Endothelial cell (in vitro differentiated cells): ENCODE measurements around the gene KLHL26. TPM values are rescaled to one million over a fixed set of nuclear protein-coding genes. Genes with fewer than 3 reads are reported as not detected.

Source experiments
- DNase-seq: peaks from one replicate; pipeline ENCODE4 v3.0.0; 2021; ENCODE audit warnings: low spot score
- H3K27ac Mint-ChIP-seq: one replicate; pipeline ENCODE4 v1.8.0; 2021; ENCODE audit warnings: mixed read lengths, inconsistent platforms; ENCODE audit not compliant: unreplicated experiment
- H3K27me3 Mint-ChIP-seq: one replicate; pipeline ENCODE4 v1.8.0; 2021; ENCODE audit warnings: mild to moderate bottlenecking, moderate library complexity, mixed read lengths, inconsistent platforms; ENCODE audit not compliant: unreplicated experiment
- H3K36me3 Mint-ChIP-seq: one replicate; pipeline ENCODE4 v1.8.0; 2021; ENCODE audit warnings: mild to moderate bottlenecking, low read depth, mixed read lengths, inconsistent platforms; ENCODE audit not compliant: unreplicated experiment
- H3K4me1 Mint-ChIP-seq: one replicate; pipeline ENCODE4 v1.8.0; 2021; ENCODE audit warnings: mild to moderate bottlenecking, mixed read lengths, inconsistent platforms; ENCODE audit not compliant: unreplicated experiment
- H3K4me3 Mint-ChIP-seq: one replicate; pipeline ENCODE4 v1.8.0; 2021; ENCODE audit warnings: mild to moderate bottlenecking, mixed read lengths, inconsistent platforms; ENCODE audit not compliant: unreplicated experiment
- H3K9me3 Mint-ChIP-seq: one replicate; pipeline ENCODE4 v1.8.0; 2021; ENCODE audit warnings: mixed read lengths, inconsistent platforms; ENCODE audit not compliant: unreplicated experiment
- total RNA-seq: library from RNA; stranded (reverse); fragmentation: NEBNext Ultra II Directional; extraction: Animal tissue kit (Norgen Biotek cat#: 25700); gene quantifications from one replicate; pipeline ENCODE4 v1.2.1, GENCODE V29; 2021; ENCODE audit not compliant: unreplicated experiment
- TF ChIP-seq, protein P1 (sequence below): fragments of 200-600 bp; sonication (generic); IDR thresholded peaks from one replicate; pipeline ENCODE4 v1.5.0; 2021; ENCODE audit warnings: antibody characterized with exemption; ENCODE audit not compliant: unreplicated experiment

Gene KLHL26
- total RNA-seq, 1 donor from 2014 or later = 5.1 TPM

- no peaks in the 10 kb centered on the region for H3K9me3 Mint-ChIP-seq
- peaks cover 7% of the 10 kb centered on the region for H3K36me3 Mint-ChIP-seq
- no peaks in the 10 kb centered on the region for H3K4me1 Mint-ChIP-seq
- peak overlapping the region; percentile 72 for H3K4me3 Mint-ChIP-seq
- TF ChIP-seq, protein P1, sequence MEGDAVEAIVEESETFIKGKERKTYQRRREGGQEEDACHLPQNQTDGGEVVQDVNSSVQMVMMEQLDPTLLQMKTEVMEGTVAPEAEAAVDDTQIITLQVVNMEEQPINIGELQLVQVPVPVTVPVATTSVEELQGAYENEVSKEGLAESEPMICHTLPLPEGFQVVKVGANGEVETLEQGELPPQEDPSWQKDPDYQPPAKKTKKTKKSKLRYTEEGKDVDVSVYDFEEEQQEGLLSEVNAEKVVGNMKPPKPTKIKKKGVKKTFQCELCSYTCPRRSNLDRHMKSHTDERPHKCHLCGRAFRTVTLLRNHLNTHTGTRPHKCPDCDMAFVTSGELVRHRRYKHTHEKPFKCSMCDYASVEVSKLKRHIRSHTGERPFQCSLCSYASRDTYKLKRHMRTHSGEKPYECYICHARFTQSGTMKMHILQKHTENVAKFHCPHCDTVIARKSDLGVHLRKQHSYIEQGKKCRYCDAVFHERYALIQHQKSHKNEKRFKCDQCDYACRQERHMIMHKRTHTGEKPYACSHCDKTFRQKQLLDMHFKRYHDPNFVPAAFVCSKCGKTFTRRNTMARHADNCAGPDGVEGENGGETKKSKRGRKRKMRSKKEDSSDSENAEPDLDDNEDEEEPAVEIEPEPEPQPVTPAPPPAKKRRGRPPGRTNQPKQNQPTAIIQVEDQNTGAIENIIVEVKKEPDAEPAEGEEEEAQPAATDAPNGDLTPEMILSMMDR = no peak
- peaks cover 2% of the 10 kb centered on the region for H3K27me3 Mint-ChIP-seq
- DNase-seq = no peak
- H3K27ac Mint-ChIP-seq = no peak overlapping the region
These were observed 33.1 kb downstream of the KLHL26 start for GRCh38 chr19:18669883-18670282.

DNA sequence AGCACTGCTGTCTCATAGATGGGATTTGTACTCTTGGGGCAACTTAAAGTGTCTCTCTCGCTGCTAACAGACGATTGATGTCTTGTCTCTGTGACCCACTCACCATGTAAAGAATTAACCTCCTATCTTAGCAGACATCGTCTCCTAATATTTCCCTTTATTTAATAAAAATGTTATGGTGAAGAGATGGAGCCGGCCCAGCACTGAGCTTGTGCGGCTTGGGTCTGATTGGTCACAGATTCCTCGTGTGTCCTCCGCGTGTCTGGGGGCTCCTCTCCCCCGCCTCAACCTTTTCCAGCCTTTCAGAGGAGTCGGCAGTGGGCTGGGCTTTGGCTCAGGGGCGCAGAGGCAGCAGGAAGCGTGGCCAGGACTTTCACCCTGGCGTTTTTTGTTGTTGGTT lies 33.5 kb downstream of the KLHL26 start:
- peak overlapping the region; percentile 72 for H3K4me3 Mint-ChIP-seq
- peaks cover 2% of the 10 kb centered on the region for H3K27me3 Mint-ChIP-seq
- H3K9me3 Mint-ChIP-seq = no peaks in the 10 kb centered on the region
- H3K27ac Mint-ChIP-seq = no peak overlapping the region
- TF ChIP-seq, protein P1 = no peak
- no peaks in the 10 kb centered on the region for H3K4me1 Mint-ChIP-seq
- H3K36me3 Mint-ChIP-seq = peaks cover 7% of the 10 kb centered on the region
- no peak for DNase-seq

DNA sequence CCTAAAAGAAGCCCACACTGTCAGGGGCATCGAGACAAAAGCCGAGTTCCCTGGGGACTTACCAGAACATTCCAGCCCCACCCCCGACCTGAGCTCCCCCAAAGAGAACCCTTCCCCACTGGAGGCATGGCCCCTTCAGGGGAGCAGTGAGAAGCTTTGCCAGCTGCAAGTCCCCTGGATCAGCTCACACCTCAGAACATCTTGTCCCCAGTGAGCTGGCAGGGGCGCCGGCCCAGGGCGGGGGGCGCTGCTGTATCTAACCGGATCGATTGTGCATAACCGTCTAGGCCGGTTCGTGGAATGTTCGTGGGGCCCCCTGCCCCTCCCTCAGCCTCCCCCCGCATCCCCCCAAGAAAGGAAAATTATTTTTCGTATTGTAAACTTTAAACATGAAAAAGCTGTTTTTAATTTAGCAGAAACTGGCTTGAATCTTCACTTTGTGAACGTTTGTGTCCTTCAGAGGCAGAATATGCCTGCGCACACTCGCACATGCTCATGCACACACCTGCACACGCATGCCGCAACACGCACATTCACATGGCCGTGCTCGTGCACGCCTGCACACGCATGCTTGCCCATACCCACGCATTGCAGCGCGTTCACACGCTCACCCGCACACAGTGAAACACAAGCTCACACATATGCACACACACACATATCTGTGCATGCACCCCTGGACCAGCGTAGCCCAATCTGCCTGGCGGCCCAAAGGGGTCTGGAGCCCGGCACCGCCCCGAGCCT lies 34.6 kb downstream of the KLHL26 start:
- Mint-ChIP-seq H3K4me3 (no peak overlapping the region), H3K27ac (no peak overlapping the region), H3K4me1 (no peaks in the 10 kb centered on the region), H3K9me3 (no peaks in the 10 kb centered on the region), H3K36me3 (peaks cover 7% of the 10 kb centered on the region), H3K27me3 (peaks cover 2% of the 10 kb centered on the region)
- no peak for DNase-seq
- TF ChIP-seq, protein P1 = no peak

GRCh38 chr19:18672044-18672451 lies 35.2 kb downstream of the KLHL26 start:
- Mint-ChIP-seq H3K4me1 (no peaks in the 10 kb centered on the region), H3K9me3 (no peaks in the 10 kb centered on the region), H3K27me3 (peaks cover 3% of the 10 kb centered on the region), H3K27ac (no peak overlapping the region), H3K36me3 (peaks cover 7% of the 10 kb centered on the region), H3K4me3 (no peak overlapping the region)
- no peak for DNase-seq
- TF ChIP-seq, protein P1 = no peak

- H3K36me3 Mint-ChIP-seq = peaks cover 3% of the 10 kb centered on the region
- no peak overlapping the region for H3K4me3 Mint-ChIP-seq
- H3K27ac Mint-ChIP-seq = no peak overlapping the region
- H3K4me1 Mint-ChIP-seq = peaks cover 4% of the 10 kb centered on the region
- H3K27me3 Mint-ChIP-seq = peaks cover 7% of the 10 kb centered on the region
- no peak for DNase-seq
- no peaks in the 10 kb centered on the region for H3K9me3 Mint-ChIP-seq
- TF ChIP-seq, protein P1 = no peak
These were observed 35.9 kb downstream of the KLHL26 start for GRCh38 chr19:18672606-18673337.
